Endodermal cell (in vitro differentiated cells): ENCODE results near the gene GIGYF1. TPM values are rescaled to one million over a fixed set of nuclear protein-coding genes. Genes with fewer than 3 reads are reported as not detected.

ENCODE experiments used
- DNase-seq: peaks from one replicate; pipeline ENCODE4 v3.0.0-alpha.2; 2017
- H3K27ac ChIP-seq: 2 replicates; pipeline ENCODE4 v1.5.1; 2013; ENCODE audit warnings: mild to moderate bottlenecking, low read depth, low read length, moderate library complexity
- H3K27me3 ChIP-seq: 2 replicates; pipeline ENCODE4 v1.6.1; 2013; ENCODE audit warnings: mild to moderate bottlenecking, low read length, moderate library complexity; ENCODE audit not compliant: insufficient read depth, control insufficient read depth, poor library complexity, severe bottlenecking
- H3K36me3 ChIP-seq: 2 replicates; pipeline ENCODE4 v1.7.0; 2013; ENCODE audit warnings: mild to moderate bottlenecking, low read length, moderate library complexity; ENCODE audit not compliant: control insufficient read depth, insufficient read depth
- H3K4me1 ChIP-seq: one replicate; pipeline ENCODE4 v1.7.0; 2013; ENCODE audit warnings: low read length; ENCODE audit not compliant: control insufficient read depth, insufficient read depth
- H3K4me3 ChIP-seq: 2 replicates; pipeline ENCODE4 v1.5.1; 2013; ENCODE audit warnings: mild to moderate bottlenecking, low read length, moderate library complexity
- H3K9ac ChIP-seq: 2 replicates; pipeline ENCODE4 v1.6.1; 2013; ENCODE audit warnings: mild to moderate bottlenecking, low read length, moderate library complexity; ENCODE audit not compliant: poor library complexity, severe bottlenecking; ENCODE audit errors: extremely low read depth
- H3K9me3 ChIP-seq: 2 replicates; pipeline ENCODE4 v1.6.1; 2013; ENCODE audit warnings: mild to moderate bottlenecking, low read length, moderate library complexity; ENCODE audit not compliant: control insufficient read depth
- H3K27ac Mint-ChIP-seq: 2 replicates; pipeline ENCODE4 v1.8.0; 2020; ENCODE audit warnings: mixed read lengths
- H3K27me3 Mint-ChIP-seq: 2 replicates; pipeline ENCODE4 v1.8.0; 2021; ENCODE audit warnings: mild to moderate bottlenecking, mixed read lengths; ENCODE audit not compliant: insufficient read depth
- H3K36me3 Mint-ChIP-seq: 2 replicates; pipeline ENCODE4 v1.8.0; 2020; ENCODE audit warnings: low read depth, mixed read lengths
- H3K4me1 Mint-ChIP-seq: 2 replicates; pipeline ENCODE4 v1.8.0; 2020; ENCODE audit warnings: mixed read lengths
- H3K4me3 Mint-ChIP-seq: 2 replicates; pipeline ENCODE4 v1.8.0; 2020; ENCODE audit warnings: mild to moderate bottlenecking, moderate library complexity, mixed read lengths
- H3K9me3 Mint-ChIP-seq: 2 replicates; pipeline ENCODE4 v1.8.0; 2020; ENCODE audit warnings: mild to moderate bottlenecking, mixed read lengths
- WGBS, 2 experiments: methylation state at CpG; one replicate each; pipeline versions ENCODE4 v1.1.5 to v1.1.7; 2013; ENCODE audit warnings: missing lambda C conversion rate in 2 of 2, mixed read lengths in 1 of 2; ENCODE audit not compliant: insufficient coverage in 1 of 2, insufficient read length in 1 of 2; 5-methylcytosine and 5-hydroxymethylcytosine counted together
- total RNA-seq, 2 donors: library from RNA; stranded (reverse); fragmentation: NEBNext Ultra II Directional in 1 of 2; extraction: Animal tissue kit (Norgen Biotek cat#: 25700) in 1 of 2; gene quantifications; 2 replicates in 1 of 2; 3 replicates in 1 of 2; pipeline ENCODE4 v1.2.1, GENCODE V29; 2021
- TF ChIP-seq, protein P1 (sequence below): fragments of 200-600 bp; sonication (generic); conservative IDR thresholded peaks from 2 replicates; pipeline ENCODE4 v1.5.0; 2021; ENCODE audit warnings: antibody characterized with exemption, mild to moderate bottlenecking

GIGYF1 gene
- total RNA-seq, 2 donors from 2014 or later: 90.0 to 101 TPM

DNA sequence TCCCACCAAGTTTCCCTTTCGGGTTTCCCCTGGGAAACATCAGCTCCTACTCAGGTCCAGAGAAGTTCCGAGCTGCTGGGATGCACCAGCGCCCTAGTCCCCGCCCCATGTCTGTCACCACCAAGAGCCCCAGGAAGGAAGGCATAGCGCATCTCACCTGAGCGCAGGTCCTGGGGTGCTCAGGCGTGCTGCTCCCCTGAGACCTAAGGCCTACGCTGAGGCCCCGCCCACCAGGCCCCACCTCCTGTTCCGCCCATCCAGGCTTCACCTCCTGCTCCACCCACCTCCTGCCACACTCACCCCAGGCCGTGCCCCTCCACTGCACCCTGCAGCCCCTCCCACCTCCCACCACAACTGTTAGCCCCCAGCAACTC is 51.5 kb downstream of the GIGYF1 start:
- Histone ChIP-seq H3K4me3 (no peak overlapping the region), H3K27me3 (no peaks in the 10 kb centered on the region), H3K4me1 (no peaks in the 10 kb centered on the region), H3K27ac (no peak overlapping the region), H3K36me3 (no peaks in the 10 kb centered on the region), H3K9me3 (no peaks in the 10 kb centered on the region), H3K9ac (no peak overlapping the region)
- DNase-seq: peak; percentile 70
- Mint-ChIP-seq H3K36me3 (no peaks in the 10 kb centered on the region), H3K9me3 (no peaks in the 10 kb centered on the region), H3K4me3 (no peak overlapping the region), H3K27me3 (peaks cover 10% of the 10 kb centered on the region), H3K27ac (no peak overlapping the region), H3K4me1 (no peaks in the 10 kb centered on the region)
- TF ChIP-seq, protein P1, sequence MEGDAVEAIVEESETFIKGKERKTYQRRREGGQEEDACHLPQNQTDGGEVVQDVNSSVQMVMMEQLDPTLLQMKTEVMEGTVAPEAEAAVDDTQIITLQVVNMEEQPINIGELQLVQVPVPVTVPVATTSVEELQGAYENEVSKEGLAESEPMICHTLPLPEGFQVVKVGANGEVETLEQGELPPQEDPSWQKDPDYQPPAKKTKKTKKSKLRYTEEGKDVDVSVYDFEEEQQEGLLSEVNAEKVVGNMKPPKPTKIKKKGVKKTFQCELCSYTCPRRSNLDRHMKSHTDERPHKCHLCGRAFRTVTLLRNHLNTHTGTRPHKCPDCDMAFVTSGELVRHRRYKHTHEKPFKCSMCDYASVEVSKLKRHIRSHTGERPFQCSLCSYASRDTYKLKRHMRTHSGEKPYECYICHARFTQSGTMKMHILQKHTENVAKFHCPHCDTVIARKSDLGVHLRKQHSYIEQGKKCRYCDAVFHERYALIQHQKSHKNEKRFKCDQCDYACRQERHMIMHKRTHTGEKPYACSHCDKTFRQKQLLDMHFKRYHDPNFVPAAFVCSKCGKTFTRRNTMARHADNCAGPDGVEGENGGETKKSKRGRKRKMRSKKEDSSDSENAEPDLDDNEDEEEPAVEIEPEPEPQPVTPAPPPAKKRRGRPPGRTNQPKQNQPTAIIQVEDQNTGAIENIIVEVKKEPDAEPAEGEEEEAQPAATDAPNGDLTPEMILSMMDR: no peak
- 87 to 100% methylated on average over 1 to 11 of the region's 11 CpGs for WGBS, 2 experiments

DNA sequence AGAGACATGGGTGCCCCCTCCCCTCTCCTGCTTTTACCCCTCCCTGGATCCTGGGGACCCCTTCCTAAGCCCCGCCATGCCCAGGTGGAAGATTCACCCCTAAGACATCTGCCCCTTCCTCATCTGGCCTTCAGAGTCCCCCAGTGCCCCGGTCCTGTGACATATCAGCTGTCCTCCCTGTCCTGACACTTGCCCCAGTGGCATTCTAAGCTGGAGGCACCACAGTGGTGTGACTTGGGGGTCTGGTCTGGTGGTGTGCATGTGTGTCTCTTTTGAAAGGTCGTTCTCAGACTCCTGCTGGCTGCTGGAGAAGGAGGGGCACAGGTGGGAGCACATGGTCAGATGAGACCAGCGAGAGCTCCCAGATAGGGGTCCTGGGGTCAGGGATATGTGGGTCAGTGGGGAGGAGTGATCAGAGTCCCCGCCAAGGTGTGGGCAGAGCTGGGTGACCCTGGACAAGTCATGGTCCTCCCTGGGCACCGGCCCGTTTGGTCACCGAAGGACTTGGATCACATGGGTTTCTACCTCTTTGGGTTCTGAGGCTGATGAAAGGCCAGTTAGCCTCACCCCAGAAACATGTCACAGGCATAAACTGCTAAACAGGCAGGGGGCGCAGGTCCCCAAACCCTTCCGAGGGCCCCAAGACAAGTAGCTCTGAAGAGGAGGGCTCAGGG is 52.1 kb downstream of the GIGYF1 start:
- TF ChIP-seq, protein P1: no peak
- Mint-ChIP-seq H3K4me1 (no peaks in the 10 kb centered on the region), H3K9me3 (no peaks in the 10 kb centered on the region), H3K4me3 (no peak overlapping the region), H3K36me3 (no peaks in the 10 kb centered on the region), H3K27ac (no peak overlapping the region), H3K27me3 (peaks cover 10% of the 10 kb centered on the region)
- H3K36me3 ChIP-seq: no peaks in the 10 kb centered on the region
- no peak overlapping the region for H3K9ac ChIP-seq
- no peaks in the 10 kb centered on the region for H3K4me1 ChIP-seq
- H3K27me3 ChIP-seq: no peaks in the 10 kb centered on the region
- DNase-seq: no peak
- WGBS, 2 experiments: 86 to 92% methylated on average over 2 to 10 of the region's 10 CpGs
- H3K27ac ChIP-seq: no peak overlapping the region
- no peak overlapping the region for H3K4me3 ChIP-seq
- no peaks in the 10 kb centered on the region for H3K9me3 ChIP-seq

DNA sequence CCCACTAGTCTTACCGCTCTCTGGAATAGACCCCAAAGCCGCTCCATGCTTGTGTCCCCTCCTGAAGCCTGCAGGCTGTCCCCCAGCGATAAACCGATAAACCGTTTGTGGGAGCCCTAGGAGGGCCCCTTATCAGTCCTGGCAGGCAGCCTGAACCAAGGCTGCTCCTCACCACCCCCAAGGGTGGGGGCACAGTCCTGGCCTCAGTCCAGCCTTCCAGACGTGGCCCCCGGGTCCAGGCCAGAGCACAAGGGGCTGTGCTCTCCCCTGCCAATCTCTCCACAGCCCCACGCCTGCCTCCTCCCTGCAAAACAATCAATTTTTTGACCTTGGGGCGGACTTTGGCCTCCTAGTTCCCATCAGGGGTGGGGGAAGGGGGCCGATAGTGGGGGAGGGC is 52.6 kb downstream of the GIGYF1 start, which contains the start of gene TFR2:
Gene TFR2, minus strand, starts transcription at position 90 of the 397 bp plus-strand sequence. Its CDS starts 43 bp downstream, at position 47.
- TF ChIP-seq, protein P1: no peak
- no peak within 1 kb of the TSS for H3K9ac ChIP-seq
- no peak within 1 kb of the TSS for H3K27ac ChIP-seq
- Mint-ChIP-seq H3K4me3 (no peak within 1 kb of the TSS), H3K9me3 (no peaks in the 10 kb centered on the region), H3K27ac (no peak within 1 kb of the TSS), H3K27me3 (peaks cover 12% of the 10 kb centered on the region), H3K4me1 (no peaks in the 10 kb centered on the region), H3K36me3 (no peaks in the 10 kb centered on the region)
- no peak for DNase-seq
- no peak within 1 kb of the TSS for H3K4me3 ChIP-seq
- no peaks in the 10 kb centered on the region for H3K27me3 ChIP-seq
- H3K36me3 ChIP-seq: no peaks in the 10 kb centered on the region
- no peaks in the 10 kb centered on the region for H3K9me3 ChIP-seq
- no peaks in the 10 kb centered on the region for H3K4me1 ChIP-seq
- WGBS, 2 experiments: 84 to 100% methylated on average over 4 to 9 of the region's 10 CpGs
